ENCODE data around the gene ZNF148.

GRCh38 chr3:125331243-125331642, 43.9 kb downstream of the ZNF148 start:
- TF ChIP-seq YY1 (IDR thresholded peaks at IDR 0.05; ENCODE audit: insufficient read depth, insufficient read length) (no peak), ZNF274 (IDR thresholded peaks at IDR 0.05; ENCODE audit: low read depth, low read length) (no peak)
